Neural cell (in vitro differentiated cells): ENCODE measurements around the gene PTCD1.

Experiments used
- CTCF ChIP-seq: fragments of 450-650 bp; IDR thresholded peaks from 2 replicates; pipeline ENCODE4 v1.5.1; 2014; ENCODE audit warnings: antibody characterized with exemption, mild to moderate bottlenecking, moderate library complexity; ENCODE audit not compliant: poor library complexity, severe bottlenecking
- EZH2 ChIP-seq: fragments of 200-600, 300-800 bp; shearing (Covaris generic), sonication (generic); IDR thresholded peaks from 2 replicates; pipeline ENCODE4 v1.6.1; 2014; ENCODE audit warnings: antibody characterized with exemption, low read length, borderline replicate concordance, mild to moderate bottlenecking; ENCODE audit not compliant: insufficient read depth, poor library complexity, severe bottlenecking
- POLR2AphosphoS5 ChIP-seq: IDR thresholded peaks from 2 replicates; pipeline ENCODE4 v1.6.1; 2012
- RAD21 ChIP-seq: fragments of 450-650 bp; conservative IDR thresholded peaks from 2 replicates; pipeline ENCODE4 v1.6.1; 2014; ENCODE audit warnings: antibody characterized with exemption, mild to moderate bottlenecking, moderate library complexity

- TF ChIP-seq CTCF: no peak
- no peak for TF ChIP-seq EZH2
- no peak for TF ChIP-seq POLR2AphosphoS5
- TF ChIP-seq RAD21: no peak
Observed at GRCh38 chr7:99409192-99409572, 29.4 kb downstream of the PTCD1 start.
